Measurements from ENCODE around the gene COL10A1. TPM values are rescaled to one million over a fixed set of nuclear protein-coding genes. Genes with fewer than 3 reads are reported as not detected.

The COL10A1 gene
- total and polyA plus RNA-seq, 2 donors (not counting 3 experiments of a cell fraction or from before 2014, with no cell fraction given): not detected

- FAIRE-seq: no peak
- Histone ChIP-seq H3K4me3 (replicated peaks in 1 of 3; ENCODE audit: insufficient read depth in 1 of 3, low read depth in 1 of 3, low read length in 3 of 3) (no peak overlapping the region), H3K9me3 (replicated peaks; ENCODE audit: control insufficient read depth, insufficient read depth, low read length) (no peaks in the 10 kb centered on the region), H3K9me1 (replicated peaks; ENCODE audit: control insufficient read depth, extremely low read depth, insufficient read depth, low read length) (no peaks in the 10 kb centered on the region), H3K4me1 (ENCODE audit: control insufficient read depth, extremely low read depth, insufficient read depth, low read length) (no peaks in the 10 kb centered on the region), H3K27me3 (ENCODE audit: control insufficient read depth in 2 of 2, insufficient read depth in 2 of 2, low read length in 2 of 2) (no peaks in the 10 kb centered on the region), H3K9ac (replicated peaks; ENCODE audit: extremely low read depth, insufficient read depth, low read length) (no peak overlapping the region), H4K20me1 (replicated peaks; ENCODE audit: control insufficient read depth, extremely low read depth, insufficient read depth, low read length) (no peaks in the 10 kb centered on the region), H2AFZ (ENCODE audit: low read depth, low read length) (no peak overlapping the region), H3K4me2 (ENCODE audit: insufficient read depth, low read length) (no peak overlapping the region), H3K27ac (ENCODE audit: insufficient read depth, low read depth, low read length) (no peak overlapping the region), H3K36me3 (ENCODE audit: control insufficient read depth in 2 of 2, extremely low read depth in 1 of 2, insufficient read depth in 2 of 2, low read length in 2 of 2) (peaks cover 0 to 5% of the 10 kb centered on the region in 2 experiments), H3K79me2 (ENCODE audit: control insufficient read depth, insufficient read depth, low read length) (no peaks in the 10 kb centered on the region)
- TF ChIP-seq, protein P1, sequence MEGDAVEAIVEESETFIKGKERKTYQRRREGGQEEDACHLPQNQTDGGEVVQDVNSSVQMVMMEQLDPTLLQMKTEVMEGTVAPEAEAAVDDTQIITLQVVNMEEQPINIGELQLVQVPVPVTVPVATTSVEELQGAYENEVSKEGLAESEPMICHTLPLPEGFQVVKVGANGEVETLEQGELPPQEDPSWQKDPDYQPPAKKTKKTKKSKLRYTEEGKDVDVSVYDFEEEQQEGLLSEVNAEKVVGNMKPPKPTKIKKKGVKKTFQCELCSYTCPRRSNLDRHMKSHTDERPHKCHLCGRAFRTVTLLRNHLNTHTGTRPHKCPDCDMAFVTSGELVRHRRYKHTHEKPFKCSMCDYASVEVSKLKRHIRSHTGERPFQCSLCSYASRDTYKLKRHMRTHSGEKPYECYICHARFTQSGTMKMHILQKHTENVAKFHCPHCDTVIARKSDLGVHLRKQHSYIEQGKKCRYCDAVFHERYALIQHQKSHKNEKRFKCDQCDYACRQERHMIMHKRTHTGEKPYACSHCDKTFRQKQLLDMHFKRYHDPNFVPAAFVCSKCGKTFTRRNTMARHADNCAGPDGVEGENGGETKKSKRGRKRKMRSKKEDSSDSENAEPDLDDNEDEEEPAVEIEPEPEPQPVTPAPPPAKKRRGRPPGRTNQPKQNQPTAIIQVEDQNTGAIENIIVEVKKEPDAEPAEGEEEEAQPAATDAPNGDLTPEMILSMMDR (IDR thresholded peaks at IDR 0.05; ENCODE audit: extremely low read depth in 1 of 2, insufficient read depth in 1 of 2, low read depth in 1 of 2, low read length in 2 of 2): peak in 1 of 2 donors; percentile 20
- no peak for TF ChIP-seq MYC (IDR thresholded peaks at IDR 0.05; ENCODE audit: low read depth, low read length)
- no TSS peak for BruUV-seq (replicated peaks)
- ChIA-PET CTCF (no interaction called here), POLR2A (no interaction called here)
- dilution Hi-C loops (cut with MboI; ENCODE audit: extremely low pct_ligation_motif_present, low sequenced_read_pairs): no loop called here
- no peak for DNase-seq (ENCODE audit: low read depth, low spot score)
- intact Hi-C loops (cut with micrococcal nuclease): no loop called here
Measured at GRCh38 chr6:116115781-116116180, 10.2 kb downstream of the COL10A1 start.

DNA sequence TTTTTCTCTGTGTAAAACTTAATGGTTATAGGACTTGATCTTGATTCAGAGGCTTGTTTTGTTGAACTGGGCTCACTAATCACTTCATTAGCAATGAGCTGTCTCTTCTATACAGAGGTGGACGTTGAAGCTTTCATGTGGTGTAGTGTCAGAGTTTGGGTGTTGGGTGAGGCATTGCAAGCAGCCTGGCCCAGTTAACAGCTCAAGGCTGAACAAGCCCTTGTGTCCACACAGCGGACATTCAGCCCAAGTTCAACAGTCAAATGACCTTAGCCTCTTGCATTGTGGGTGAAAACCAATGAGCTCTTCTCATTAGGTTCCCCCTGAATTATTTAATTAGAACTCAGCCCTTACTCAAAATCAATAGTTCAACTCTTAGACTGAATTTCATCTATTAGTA lies 12.5 kb downstream of the COL10A1 start:
- ChIA-PET CTCF (interaction anchor here (1.4 to 3.7 kb wide), 4 partner anchors 9 to 101 kb away, joined by 4 to 43 read pairs (median 31); partner anchors contain the start of gene NT5DC1), POLR2A (no interaction called here)
- Histone ChIP-seq H3K4me2 (ENCODE audit: insufficient read depth, low read length) (no peak overlapping the region), H3K36me3 (ENCODE audit: control insufficient read depth in 2 of 2, extremely low read depth in 1 of 2, insufficient read depth in 2 of 2, low read length in 2 of 2) (peaks cover 3 to 7% of the 10 kb centered on the region in 2 experiments), H3K4me3 (replicated peaks in 1 of 3; ENCODE audit: insufficient read depth in 1 of 3, low read depth in 1 of 3, low read length in 3 of 3) (no peak overlapping the region), H3K27me3 (ENCODE audit: control insufficient read depth in 2 of 2, insufficient read depth in 2 of 2, low read length in 2 of 2) (no peaks in the 10 kb centered on the region), H3K9ac (replicated peaks; ENCODE audit: extremely low read depth, insufficient read depth, low read length) (no peak overlapping the region), H3K9me3 (replicated peaks; ENCODE audit: control insufficient read depth, insufficient read depth, low read length) (no peaks in the 10 kb centered on the region), H3K27ac (ENCODE audit: insufficient read depth, low read depth, low read length) (no peak overlapping the region), H3K79me2 (ENCODE audit: control insufficient read depth, insufficient read depth, low read length) (no peaks in the 10 kb centered on the region), H4K20me1 (replicated peaks; ENCODE audit: control insufficient read depth, extremely low read depth, insufficient read depth, low read length) (no peaks in the 10 kb centered on the region), H2AFZ (ENCODE audit: low read depth, low read length) (no peak overlapping the region), H3K4me1 (ENCODE audit: control insufficient read depth, extremely low read depth, insufficient read depth, low read length) (no peaks in the 10 kb centered on the region), H3K9me1 (replicated peaks; ENCODE audit: control insufficient read depth, extremely low read depth, insufficient read depth, low read length) (no peaks in the 10 kb centered on the region)
- TF ChIP-seq FOS (IDR thresholded peaks at IDR 0.05; ENCODE audit: borderline replicate concordance, insufficient read depth, low read length) (no peak), JUN (IDR thresholded peaks at IDR 0.05; ENCODE audit: borderline replicate concordance, insufficient read depth, insufficient read length, low read depth) (no peak), POLR2A (IDR thresholded peaks at IDR 0.05; ENCODE audit: low read depth, low read length) (no peak)
- TF ChIP-seq, protein P1 (IDR thresholded peaks at IDR 0.05; ENCODE audit: extremely low read depth in 1 of 2, insufficient read depth in 1 of 2, low read depth in 1 of 2, low read length in 2 of 2): no peak
- dilution Hi-C loops (cut with MboI; ENCODE audit: extremely low pct_ligation_motif_present, low sequenced_read_pairs): no loop called here
- no peak for DNase-seq (ENCODE audit: low read depth, low spot score)
- intact Hi-C loops (cut with micrococcal nuclease): no loop called here
- no peak for FAIRE-seq
- BruUV-seq (replicated peaks): no TSS peak

Data from endothelial cell of umbilical vein (primary cell).